Measurements from ENCODE around the gene LPIN3.

The LPIN3 gene

DNA sequence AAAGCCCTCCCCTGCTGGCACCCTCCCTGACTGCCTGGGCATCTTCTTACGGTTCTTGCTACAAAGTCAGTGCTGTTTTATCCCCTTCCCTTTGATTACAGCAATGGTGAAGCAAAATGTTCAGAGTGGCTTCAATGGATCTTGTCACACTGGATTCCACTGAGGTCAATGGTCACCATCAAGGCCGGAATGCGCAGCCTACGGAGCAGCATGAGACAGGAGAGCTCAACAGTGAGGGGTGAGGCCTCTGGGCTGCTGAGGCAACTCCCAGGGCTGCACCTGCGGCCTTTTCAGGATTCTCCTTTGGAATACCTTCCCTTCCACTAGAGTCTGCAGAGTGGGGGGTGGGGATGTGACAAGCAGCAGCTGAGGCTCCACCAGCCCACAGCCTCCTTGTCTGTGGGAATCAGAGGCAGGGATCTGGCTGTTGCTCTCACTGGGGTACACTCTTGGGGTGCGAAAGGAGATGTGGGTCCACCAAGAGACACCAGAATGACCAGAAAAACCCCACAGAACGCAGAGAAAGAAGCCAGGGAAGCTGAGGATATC lies 66.3 kb downstream of the LPIN3 start:
- Histone ChIP-seq H3K9me3 (ENCODE audit: control insufficient read depth, low read length) (no peaks in the 10 kb centered on the region), H3K4me3 (ENCODE audit: insufficient read depth, low read depth, low read length) (no peak overlapping the region), H3K27ac (ENCODE audit: insufficient read depth, low read depth, low read length, poor library complexity, severe bottlenecking) (no peak overlapping the region), H3K36me3 (ENCODE audit: control insufficient read depth, insufficient read depth, low read length) (peaks cover 33% of the 10 kb centered on the region), H3K27me3 (ENCODE audit: control insufficient read depth, insufficient read depth, low read length, poor library complexity, severe bottlenecking) (no peaks in the 10 kb centered on the region), H3K4me1 (ENCODE audit: control insufficient read depth, insufficient read depth, low read length) (no peaks in the 10 kb centered on the region)
- WGBS, 2 experiments, result 91 to 94% methylated on average over 7 of the region's 7 CpGs

DNA sequence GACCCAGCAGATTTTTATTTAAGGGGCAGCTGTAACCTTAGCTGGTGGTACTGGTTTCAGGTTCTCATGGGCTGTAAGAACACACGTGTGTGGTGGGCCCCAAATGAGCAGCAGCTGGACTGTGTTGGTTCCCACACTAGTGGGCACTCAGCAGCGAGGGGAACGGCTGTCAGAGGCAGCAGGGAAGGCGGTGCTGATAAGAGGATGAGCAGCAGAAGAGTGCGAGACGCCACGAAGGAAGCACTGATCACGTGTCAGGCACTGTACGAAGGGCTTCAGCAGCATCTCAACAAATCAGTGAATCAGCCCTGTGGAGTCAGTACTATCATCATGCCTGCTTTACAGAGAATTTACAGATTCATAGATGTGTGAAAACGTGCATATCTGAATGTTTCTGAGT lies 67.0 kb downstream of the LPIN3 start:
- no peaks in the 10 kb centered on the region for H3K9me3 ChIP-seq (ENCODE audit: control insufficient read depth, low read length)
- peaks cover 39% of the 10 kb centered on the region for H3K36me3 ChIP-seq (ENCODE audit: control insufficient read depth, insufficient read depth, low read length)

DNA sequence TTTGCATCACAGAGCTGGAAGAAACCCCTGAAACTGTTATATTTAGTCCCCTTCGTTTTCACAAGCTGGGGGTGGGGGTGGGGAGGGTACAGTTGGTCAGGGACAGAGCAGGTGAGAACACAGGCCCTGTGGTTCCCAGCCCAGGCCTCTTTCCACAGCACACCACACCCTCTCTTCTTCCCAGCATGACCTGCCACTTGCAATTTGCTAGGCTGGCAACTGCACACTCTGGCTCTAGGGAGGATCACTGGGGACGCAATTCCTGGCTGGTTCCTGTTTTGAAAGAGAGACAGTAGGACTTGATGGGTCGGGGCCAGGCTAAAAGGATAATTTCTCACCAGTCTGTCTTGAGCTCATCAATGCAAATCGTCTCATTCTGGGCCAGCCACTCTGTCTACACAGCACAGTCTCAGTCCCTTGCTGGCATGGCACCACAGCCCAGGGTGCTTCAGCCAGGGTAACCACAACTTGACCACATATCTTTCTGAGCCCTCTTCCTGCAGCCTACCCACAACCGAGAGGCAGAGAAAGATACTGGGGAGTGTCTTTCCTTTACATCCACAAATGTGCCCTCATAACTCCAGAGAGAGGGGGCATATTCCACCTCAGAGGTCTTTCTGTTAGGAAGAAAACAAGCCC lies 67.7 kb downstream of the LPIN3 start:
- Histone ChIP-seq H3K4me3 (ENCODE audit: insufficient read depth, low read depth, low read length) (no peak overlapping the region), H3K36me3 (ENCODE audit: control insufficient read depth, insufficient read depth, low read length) (peaks cover 42% of the 10 kb centered on the region), H3K27me3 (ENCODE audit: control insufficient read depth, insufficient read depth, low read length, poor library complexity, severe bottlenecking) (no peaks in the 10 kb centered on the region), H3K4me1 (ENCODE audit: control insufficient read depth, insufficient read depth, low read length) (no peaks in the 10 kb centered on the region), H3K27ac (ENCODE audit: insufficient read depth, low read depth, low read length, poor library complexity, severe bottlenecking) (no peak overlapping the region), H3K9me3 (ENCODE audit: control insufficient read depth, low read length) (no peaks in the 10 kb centered on the region)
- 93 to 96% methylated on average over 5 of the region's 5 CpGs for WGBS, 2 experiments

More for the DNA sequence above, 67.0 kb downstream of the LPIN3 start:
- Histone ChIP-seq H3K4me3 (ENCODE audit: insufficient read depth, low read depth, low read length) (no peak overlapping the region), H3K4me1 (ENCODE audit: control insufficient read depth, insufficient read depth, low read length) (no peaks in the 10 kb centered on the region), H3K27me3 (ENCODE audit: control insufficient read depth, insufficient read depth, low read length, poor library complexity, severe bottlenecking) (no peaks in the 10 kb centered on the region), H3K27ac (ENCODE audit: insufficient read depth, low read depth, low read length, poor library complexity, severe bottlenecking) (no peak overlapping the region)
- WGBS, 2 experiments, result 96% methylated on average over 10 of the region's 10 CpGs

DNA sequence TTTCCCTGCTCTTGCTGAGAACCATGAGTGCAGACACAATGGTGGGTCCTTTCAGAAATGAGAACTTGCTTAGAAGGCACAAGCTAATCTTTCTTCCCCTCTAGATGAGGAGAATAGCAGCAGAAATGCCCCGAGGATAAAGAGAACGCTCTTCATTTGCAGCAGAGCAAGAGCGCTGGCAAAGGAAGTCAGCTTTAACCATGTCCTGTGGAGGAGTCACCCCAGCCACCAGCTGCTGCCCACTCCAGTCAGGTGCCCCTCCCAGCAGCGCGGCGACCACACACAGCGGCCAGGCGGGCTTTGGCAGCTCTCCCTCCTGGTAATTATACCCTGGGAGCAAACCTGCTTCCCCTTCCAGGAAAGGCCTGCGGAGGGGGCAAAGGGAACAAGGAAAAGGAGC lies 68.4 kb downstream of the LPIN3 start:
- H3K36me3 ChIP-seq (ENCODE audit: control insufficient read depth, insufficient read depth, low read length), result peaks cover 47% of the 10 kb centered on the region
- 93 to 94% methylated on average over 9 of the region's 9 CpGs for WGBS, 2 experiments

More for the DNA sequence above, 68.4 kb downstream of the LPIN3 start:
- Histone ChIP-seq H3K27me3 (ENCODE audit: control insufficient read depth, insufficient read depth, low read length, poor library complexity, severe bottlenecking) (no peaks in the 10 kb centered on the region), H3K4me3 (ENCODE audit: insufficient read depth, low read depth, low read length) (no peak overlapping the region), H3K27ac (ENCODE audit: insufficient read depth, low read depth, low read length, poor library complexity, severe bottlenecking) (no peak overlapping the region), H3K9me3 (ENCODE audit: control insufficient read depth, low read length) (no peaks in the 10 kb centered on the region), H3K4me1 (ENCODE audit: control insufficient read depth, insufficient read depth, low read length) (no peaks in the 10 kb centered on the region)

Data from ectodermal cell (in vitro differentiated cells).